ENCODE data around the gene COL24A1. TPM values are rescaled to one million over a fixed set of nuclear protein-coding genes. Genes with fewer than 3 reads are reported as not detected.

COL24A1 gene
- total RNA-seq, 1 experiment from 2014 or later: not detected

GRCh38 chr1:86104606-86105532 lies 51.7 kb downstream of the COL24A1 start:
- no peaks in the 10 kb centered on the region for H3K4me1 ChIP-seq (ENCODE audit: control insufficient read depth in 1 of 2, insufficient read depth in 2 of 2, low read length in 2 of 2)
- POLR2A ChIA-PET: no interaction called here
- H4K20me1 ChIP-seq (ENCODE audit: insufficient read depth): no peaks in the 10 kb centered on the region
- CTCF ChIA-PET: no interaction called here
- no peak for TF ChIP-seq RAD21 (IDR thresholded peaks at IDR 0.05; ENCODE audit: low read depth)
- TF ChIP-seq ATF3 (IDR thresholded peaks at IDR 0.05): no peak
- TF ChIP-seq EGR1 (IDR thresholded peaks at IDR 0.05; ENCODE audit: low read depth): no peak
- TF ChIP-seq TCF7L2 (IDR thresholded peaks at IDR 0.05; ENCODE audit: borderline replicate concordance, extremely low read depth, insufficient read depth, insufficient read length): no peak
- no peak for TF ChIP-seq FOSL1 (IDR thresholded peaks at IDR 0.05; ENCODE audit: low read depth)
- TF ChIP-seq SP1 (IDR thresholded peaks at IDR 0.05; ENCODE audit: low read depth): no peak
- no peak for TF ChIP-seq ZNF274 (IDR thresholded peaks at IDR 0.05; ENCODE audit: low read depth, low read length)
- TF ChIP-seq EZH2 (IDR thresholded peaks at IDR 0.05): no peak
- no peak for TF ChIP-seq SRF (IDR thresholded peaks at IDR 0.05; ENCODE audit: low read depth)
- TF ChIP-seq SIN3A (IDR thresholded peaks at IDR 0.05; ENCODE audit: low read depth): no peak
- no peak for TF ChIP-seq ELF1 (IDR thresholded peaks at IDR 0.05; ENCODE audit: borderline replicate concordance, low read depth)
- TF ChIP-seq CEBPB (IDR thresholded peaks at IDR 0.05; ENCODE audit: low read depth): no peak
- no peak for TF ChIP-seq ZFX (IDR thresholded peaks at IDR 0.05)
- TF ChIP-seq, protein P1, sequence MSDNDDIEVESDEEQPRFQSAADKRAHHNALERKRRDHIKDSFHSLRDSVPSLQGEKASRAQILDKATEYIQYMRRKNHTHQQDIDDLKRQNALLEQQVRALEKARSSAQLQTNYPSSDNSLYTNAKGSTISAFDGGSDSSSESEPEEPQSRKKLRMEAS (IDR thresholded peaks at IDR 0.05): no peak
- TF ChIP-seq YY1 (IDR thresholded peaks at IDR 0.05; ENCODE audit: extremely low read depth, insufficient replicate concordance, low read depth, low read length): no peak
- no peaks in the 10 kb centered on the region for H3K9me3 ChIP-seq (ENCODE audit: control insufficient read depth in 1 of 2, insufficient read depth in 1 of 2, low read depth in 1 of 2, low read length in 2 of 2)
- RAD21 ChIA-PET (ENCODE audit: low non-redundant PET in 1 of 2, low total read pairs in 2 of 2, uncharacterized antibody in 2 of 2, unreplicated experiment in 2 of 2): no interaction called here
- H2AFZ ChIP-seq (ENCODE audit: low read depth, low read length, poor library complexity, severe bottlenecking): no peak overlapping the region
- no peak overlapping the region for H3K4me2 ChIP-seq (ENCODE audit: low read length)
- intact Hi-C loops (cut with micrococcal nuclease): no loop called here
- H3K36me3 ChIP-seq (ENCODE audit: control insufficient read depth in 1 of 2, insufficient read depth in 2 of 2, low read length in 2 of 2): no peaks in the 10 kb centered on the region
- H3K27ac ChIP-seq (ENCODE audit: low read depth, low read length): no peak overlapping the region
- ATAC-seq (no peak), DNase-seq (ENCODE audit: low read depth, low spot score) (no peak)
- no peak overlapping the region for H3K9ac ChIP-seq (ENCODE audit: low read length)
- no peaks in the 10 kb centered on the region for H3K9me2 ChIP-seq (ENCODE audit: insufficient read depth)
- H3K79me2 ChIP-seq (ENCODE audit: insufficient read depth, low read length): no peaks in the 10 kb centered on the region
- no peaks in the 10 kb centered on the region for H3K27me3 ChIP-seq (ENCODE audit: insufficient read depth, low read length)
- BruUV-seq (replicated peaks): no TSS peak
- no peak overlapping the region for H3K4me3 ChIP-seq (replicated peaks in 1 of 2; ENCODE audit: low read depth in 1 of 2, low read length in 2 of 2)

All from HCT116 (cell line).